ENCODE measurements around the gene MUC5B. TPM values are rescaled to one million over a fixed set of nuclear protein-coding genes. Genes with fewer than 3 reads are reported as not detected.
"Not testable (repeated sequence)": the region's sequence is repeated elsewhere in the genome, so short reads cannot be mapped to it uniquely, and the experiment has no call there.

Gene MUC5B
- polyA plus RNA-seq, 4 donors, result 0.04 to 0.05 TPM; not detected in 2

- not testable (repeated sequence) for DNase-seq (ENCODE audit: low read depth in 4 of 4, low spot score in 2 of 4)
Observed at GRCh38 chr11:1244557-1244956, 21.7 kb downstream of the MUC5B start.

GRCh38 chr11:1245717-1246116, 22.9 kb downstream of the MUC5B start:
- not testable (repeated sequence) for DNase-seq (ENCODE audit: low read depth in 4 of 4, low spot score in 2 of 4)

GRCh38 chr11:1246301-1246700, 23.4 kb downstream of the MUC5B start:
- DNase-seq (ENCODE audit: low read depth in 4 of 4, low spot score in 2 of 4), result not testable (repeated sequence)

- DNase-seq (ENCODE audit: low read depth in 4 of 4, low spot score in 2 of 4), result not testable (repeated sequence)
Observed at GRCh38 chr11:1247026-1247425, 24.2 kb downstream of the MUC5B start.

GRCh38 chr11:1248951-1249350, 26.1 kb downstream of the MUC5B start:
- not testable (repeated sequence) for DNase-seq (ENCODE audit: low read depth in 4 of 4, low spot score in 2 of 4)

GRCh38 chr11:1250411-1250810, 27.5 kb downstream of the MUC5B start:
- not testable (repeated sequence) for DNase-seq (ENCODE audit: low read depth in 4 of 4, low spot score in 2 of 4)

- no peak for DNase-seq (ENCODE audit: low read depth in 4 of 4, low spot score in 2 of 4)
Observed at GRCh38 chr11:1251236-1251770, 28.4 kb downstream of the MUC5B start.

GRCh38 chr11:1252371-1253102, 29.7 kb downstream of the MUC5B start:
- no peak for DNase-seq (ENCODE audit: low read depth in 4 of 4, low spot score in 2 of 4)

- no peak for DNase-seq (ENCODE audit: low read depth in 4 of 4, low spot score in 2 of 4)
Observed at GRCh38 chr11:1253103-1253485, 30.2 kb downstream of the MUC5B start.

GRCh38 chr11:1254086-1254648, 31.3 kb downstream of the MUC5B start:
- no peak for DNase-seq (ENCODE audit: low read depth in 4 of 4, low spot score in 2 of 4)

GRCh38 chr11:1254733-1255132, 31.9 kb downstream of the MUC5B start:
- no peak for DNase-seq (ENCODE audit: low read depth in 4 of 4, low spot score in 2 of 4)

GRCh38 chr11:1255151-1255550, 32.3 kb downstream of the MUC5B start:
- DNase-seq (ENCODE audit: low read depth in 4 of 4, low spot score in 2 of 4), result no peak

- DNase-seq (ENCODE audit: low read depth in 4 of 4, low spot score in 2 of 4), result no peak
Observed at GRCh38 chr11:1256257-1257045, 33.6 kb downstream of the MUC5B start.

- no peak for DNase-seq (ENCODE audit: low read depth in 4 of 4, low spot score in 2 of 4)
Observed at GRCh38 chr11:1257366-1257765, 34.5 kb downstream of the MUC5B start.

GRCh38 chr11:1257916-1258315, 35.0 kb downstream of the MUC5B start:
- no peak for DNase-seq (ENCODE audit: low read depth in 4 of 4, low spot score in 2 of 4)

GRCh38 chr11:1258401-1259075, 35.7 kb downstream of the MUC5B start:
- DNase-seq (ENCODE audit: low read depth in 4 of 4, low spot score in 2 of 4), result no peak

- no peak for DNase-seq (ENCODE audit: low read depth in 4 of 4, low spot score in 2 of 4)
Observed at GRCh38 chr11:1259076-1259461, 36.2 kb downstream of the MUC5B start.

- no peak for DNase-seq (ENCODE audit: low read depth in 4 of 4, low spot score in 2 of 4)
Observed at GRCh38 chr11:1259561-1259960, 36.7 kb downstream of the MUC5B start.

GRCh38 chr11:1260023-1260501, 37.2 kb downstream of the MUC5B start:
- DNase-seq (ENCODE audit: low read depth in 4 of 4, low spot score in 2 of 4), result no peak

GRCh38 chr11:1260620-1261019, 37.8 kb downstream of the MUC5B start:
- no peak for DNase-seq (ENCODE audit: low read depth in 4 of 4, low spot score in 2 of 4)
